ENCODE results near the gene KPTN.

Gene KPTN

DNA sequence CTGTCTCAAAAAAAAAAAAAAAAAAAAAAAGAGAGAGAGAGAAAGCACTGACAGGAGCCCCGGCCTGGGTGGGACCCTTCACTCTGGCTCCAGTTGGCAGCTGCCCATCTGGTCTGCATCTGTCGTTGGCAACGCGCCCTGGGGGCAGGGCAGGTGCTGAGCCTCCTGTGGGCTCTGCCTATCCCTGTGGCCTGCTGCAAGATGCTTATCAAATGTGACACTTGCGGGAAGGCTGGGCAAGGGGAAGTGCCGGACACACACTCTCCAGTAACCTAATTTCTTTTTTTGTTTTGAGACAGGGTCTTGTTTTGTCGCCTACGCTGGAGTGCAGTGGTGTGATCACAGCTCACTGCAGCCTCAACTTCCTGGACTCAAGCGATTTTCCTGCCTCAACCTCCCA is 10.7 kb upstream of the KPTN start:
- no peak for TF ChIP-seq ZFX (IDR thresholded peaks at IDR 0.05; ENCODE audit: borderline replicate concordance)
- TF ChIP-seq, protein P1, sequence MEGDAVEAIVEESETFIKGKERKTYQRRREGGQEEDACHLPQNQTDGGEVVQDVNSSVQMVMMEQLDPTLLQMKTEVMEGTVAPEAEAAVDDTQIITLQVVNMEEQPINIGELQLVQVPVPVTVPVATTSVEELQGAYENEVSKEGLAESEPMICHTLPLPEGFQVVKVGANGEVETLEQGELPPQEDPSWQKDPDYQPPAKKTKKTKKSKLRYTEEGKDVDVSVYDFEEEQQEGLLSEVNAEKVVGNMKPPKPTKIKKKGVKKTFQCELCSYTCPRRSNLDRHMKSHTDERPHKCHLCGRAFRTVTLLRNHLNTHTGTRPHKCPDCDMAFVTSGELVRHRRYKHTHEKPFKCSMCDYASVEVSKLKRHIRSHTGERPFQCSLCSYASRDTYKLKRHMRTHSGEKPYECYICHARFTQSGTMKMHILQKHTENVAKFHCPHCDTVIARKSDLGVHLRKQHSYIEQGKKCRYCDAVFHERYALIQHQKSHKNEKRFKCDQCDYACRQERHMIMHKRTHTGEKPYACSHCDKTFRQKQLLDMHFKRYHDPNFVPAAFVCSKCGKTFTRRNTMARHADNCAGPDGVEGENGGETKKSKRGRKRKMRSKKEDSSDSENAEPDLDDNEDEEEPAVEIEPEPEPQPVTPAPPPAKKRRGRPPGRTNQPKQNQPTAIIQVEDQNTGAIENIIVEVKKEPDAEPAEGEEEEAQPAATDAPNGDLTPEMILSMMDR (IDR thresholded peaks at IDR 0.05): no peak
- peak overlapping the region; percentile 7; the same call in 1 of the 2 replicates for H3K27ac ChIP-seq

DNA sequence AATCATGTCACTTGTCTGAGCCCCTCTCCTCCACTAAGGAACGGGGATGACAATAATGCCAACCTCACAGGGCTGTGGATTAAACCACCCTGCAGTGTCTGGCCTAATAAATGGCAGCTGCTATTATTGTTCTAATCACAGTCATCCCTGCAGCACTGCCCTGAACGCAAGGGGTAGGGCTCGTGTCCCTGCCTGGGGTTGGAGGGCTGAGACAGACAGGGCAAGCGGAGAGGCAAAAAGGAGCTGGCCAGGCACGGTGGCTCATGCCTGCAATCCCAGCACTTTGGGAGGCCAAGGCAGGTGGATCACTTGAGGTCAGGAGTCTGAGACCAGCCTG is 10.2 kb upstream of the KPTN start:
- peak overlapping the region; percentile 7; the same call in 1 of the 2 replicates for H3K27ac ChIP-seq
- no peak for TF ChIP-seq ZFX (IDR thresholded peaks at IDR 0.05; ENCODE audit: borderline replicate concordance)
- TF ChIP-seq, protein P1 (IDR thresholded peaks at IDR 0.05): no peak

DNA sequence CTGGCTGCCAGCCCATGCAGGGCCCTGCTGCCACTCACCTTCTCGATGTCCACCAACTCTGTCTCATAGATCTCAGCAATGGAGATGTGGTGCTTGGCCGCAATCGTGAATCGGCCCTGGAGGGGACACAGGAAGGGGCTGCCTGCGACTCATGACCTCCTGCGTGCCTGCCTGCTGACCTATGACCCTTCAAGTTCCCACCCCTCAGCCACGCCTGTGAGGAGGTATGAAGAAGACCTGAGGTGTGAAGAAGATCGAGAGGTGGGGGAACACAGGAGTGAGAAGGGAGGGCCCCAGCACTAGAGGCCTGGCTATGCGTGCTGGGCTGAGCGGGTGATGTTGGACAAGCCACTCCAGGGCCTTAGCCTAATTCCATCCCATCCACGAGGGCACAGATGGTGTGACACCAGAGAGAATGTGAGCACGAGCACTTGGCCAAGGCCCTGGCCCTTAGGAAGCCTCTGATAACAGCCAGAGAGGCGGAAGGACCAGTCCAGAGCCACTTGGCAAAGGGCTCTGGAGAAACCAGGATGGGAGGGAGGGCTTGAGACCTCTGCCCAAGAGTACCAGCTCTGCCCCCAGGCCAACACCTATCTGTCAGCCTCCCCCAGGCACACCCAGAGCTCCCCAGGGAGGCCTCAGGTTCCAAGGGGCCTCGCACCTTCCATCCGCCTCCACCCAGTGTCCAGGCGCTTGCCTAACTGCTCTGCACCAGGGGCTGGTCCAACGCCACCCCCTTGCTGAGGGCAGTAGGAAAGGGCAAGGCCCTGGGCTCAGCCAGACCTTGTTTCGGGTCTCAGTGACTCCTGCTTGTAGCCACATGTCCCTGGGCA is 9.6 kb upstream of the KPTN start:
- no peak for TF ChIP-seq ZFX (IDR thresholded peaks at IDR 0.05; ENCODE audit: borderline replicate concordance)
- TF ChIP-seq, protein P1 (IDR thresholded peaks at IDR 0.05): no peak
- peak overlapping the region; percentile 7; the same call in 1 of the 2 replicates for H3K27ac ChIP-seq

DNA sequence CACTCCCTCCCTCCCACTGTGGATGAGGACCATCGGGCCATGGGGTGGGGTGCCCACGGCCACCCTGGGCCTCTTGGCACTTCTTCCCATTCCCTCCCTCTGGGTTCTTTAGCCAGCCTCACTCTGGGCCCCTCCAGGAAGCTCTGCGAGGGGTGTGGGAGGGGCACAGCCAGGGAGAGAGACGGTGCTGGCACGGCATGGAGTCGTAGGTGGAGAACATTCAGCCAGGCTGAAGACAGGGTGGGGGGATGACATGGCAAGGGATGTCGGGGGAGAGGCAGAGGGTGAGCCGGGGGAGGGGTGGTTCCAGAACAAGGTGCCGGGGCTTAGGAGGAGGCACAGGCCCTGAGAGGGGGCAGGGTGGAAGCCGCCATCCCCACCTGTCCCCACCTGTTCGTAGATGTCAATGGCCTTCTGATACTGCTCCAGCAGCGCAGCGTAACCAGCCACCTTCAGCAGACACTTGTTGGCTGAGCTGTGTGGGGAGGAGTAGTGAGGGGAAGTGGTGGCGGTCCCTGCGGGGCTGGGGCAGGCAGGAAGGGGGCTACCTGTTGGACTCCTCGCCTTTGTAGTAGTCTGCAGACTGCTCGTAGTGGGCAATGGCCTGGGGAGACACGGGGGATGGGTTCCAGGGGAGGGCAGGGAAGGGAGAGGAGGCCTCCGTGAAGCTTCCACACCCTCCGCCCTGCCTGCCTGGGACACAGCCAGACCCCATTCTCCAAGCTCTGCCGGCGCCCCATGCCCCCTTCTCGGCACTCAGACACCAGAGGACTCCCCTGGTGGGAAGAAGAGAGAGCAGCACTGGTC is 8.8 kb upstream of the KPTN start:
- no peak overlapping the region for H3K27ac ChIP-seq
- TF ChIP-seq ZFX (IDR thresholded peaks at IDR 0.05; ENCODE audit: borderline replicate concordance): no peak
- TF ChIP-seq, protein P1 (IDR thresholded peaks at IDR 0.05): no peak

DNA sequence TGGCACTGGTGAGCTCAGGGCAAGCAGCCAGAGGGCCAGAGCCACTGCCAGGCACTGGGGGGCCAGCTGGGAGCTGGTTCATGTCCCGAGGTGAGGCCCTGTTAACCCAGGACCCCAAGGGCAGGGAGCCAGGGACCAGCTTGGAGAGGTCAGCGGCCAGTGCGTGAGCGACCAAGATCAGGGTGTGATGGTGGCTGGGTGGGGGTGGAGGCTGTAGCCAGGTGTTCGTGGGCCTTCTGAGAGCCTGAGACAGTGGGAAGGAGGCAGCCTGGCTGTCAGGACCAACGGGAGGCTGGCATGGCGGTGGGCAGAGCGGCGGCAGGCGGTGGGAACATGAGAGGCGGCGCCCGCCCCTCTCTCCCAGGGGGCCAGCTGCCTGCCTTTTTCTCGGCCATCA is 8.1 kb upstream of the KPTN start:
- no peak for TF ChIP-seq ZFX (IDR thresholded peaks at IDR 0.05; ENCODE audit: borderline replicate concordance)
- TF ChIP-seq, protein P1 (IDR thresholded peaks at IDR 0.05): no peak
- no peak overlapping the region for H3K27ac ChIP-seq

DNA sequence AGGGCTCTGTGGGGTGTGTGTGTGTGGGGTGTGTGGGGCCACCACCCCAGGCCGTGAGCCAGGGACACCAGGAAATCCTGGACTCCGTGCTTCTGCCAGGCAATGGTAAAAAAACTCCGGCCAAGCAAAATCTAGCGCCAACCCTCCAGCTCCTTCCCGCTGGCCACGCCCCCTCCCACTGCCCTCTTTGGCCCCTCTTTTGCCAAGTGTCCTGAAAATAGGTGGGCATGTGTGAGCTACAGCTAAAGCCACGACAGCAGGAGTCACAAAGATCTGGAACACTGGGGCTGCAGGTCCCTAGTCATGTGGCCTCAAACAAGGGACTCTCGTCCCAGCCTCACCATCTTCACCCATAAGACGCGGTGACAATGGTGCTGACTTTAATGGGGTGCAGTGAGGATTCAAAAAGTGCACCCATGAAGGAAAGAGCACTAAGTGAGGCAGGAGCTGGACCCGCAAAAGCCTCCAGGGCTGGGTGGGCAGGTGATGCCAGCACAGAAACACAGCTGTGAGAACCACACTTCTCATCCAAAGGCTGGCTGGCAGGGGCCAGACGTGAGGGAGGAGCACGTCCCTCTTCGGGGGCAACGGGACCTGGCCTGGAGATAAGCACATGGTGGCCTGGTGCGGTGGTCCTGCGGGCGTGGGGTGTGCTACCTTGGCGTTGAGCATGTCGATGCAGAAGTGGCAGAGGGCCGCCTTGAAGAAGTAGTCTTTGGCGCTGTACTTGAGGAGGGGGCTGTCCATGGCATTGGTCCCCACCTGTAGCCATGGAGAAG is 7.5 kb upstream of the KPTN start:
- no peak overlapping the region for H3K27ac ChIP-seq
- TF ChIP-seq, protein P1 (IDR thresholded peaks at IDR 0.05): no peak
- no peak for TF ChIP-seq ZFX (IDR thresholded peaks at IDR 0.05; ENCODE audit: borderline replicate concordance)
